ENCODE results near the gene CACTIN. TPM values are rescaled to one million over a fixed set of nuclear protein-coding genes. Genes with fewer than 3 reads are reported as not detected.

Gene CACTIN
- total and polyA plus RNA-seq, 2 of the 8 experiments (the other 6 are each of a cell fraction or from before 2014, with no cell fraction given): 25.8 to 29.9 TPM

DNA sequence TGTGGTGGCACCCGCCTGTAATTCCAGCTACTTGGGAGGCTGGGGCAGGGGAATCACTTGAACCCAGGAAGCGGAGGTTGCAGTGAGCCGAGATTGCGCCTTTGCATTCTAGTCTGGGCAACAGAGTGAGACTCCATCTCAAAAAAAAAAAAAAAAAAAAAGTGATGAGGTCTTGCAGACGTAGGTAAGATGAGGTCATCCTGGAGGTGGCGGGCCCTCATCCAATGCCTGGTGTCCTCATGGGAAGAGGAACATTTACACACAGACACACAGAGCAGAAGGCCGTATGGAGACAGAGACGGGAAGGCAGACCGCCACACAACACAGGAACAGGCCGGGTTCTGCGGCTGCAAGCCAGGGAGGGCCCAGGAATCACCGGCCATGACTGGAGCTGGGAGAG lies 4.4 kb downstream of the CACTIN start:
- H2BK12ac ChIP-seq (ENCODE audit: low read depth, low read length): no peak overlapping the region
- TF ChIP-seq FOSL1 (IDR thresholded peaks at IDR 0.05; ENCODE audit: insufficient read depth, low read depth, low read length) (no peak), KDM4A (IDR thresholded peaks at IDR 0.05; ENCODE audit: low read depth, low read length, severe bottlenecking) (no peak)

More for the DNA sequence above, 4.4 kb downstream of the CACTIN start:
- H3K27ac ChIP-seq (ENCODE audit: low read depth, low read length): no peak overlapping the region
- no peak for DNase-seq (ENCODE audit: low read depth in 1 of 2, low spot score in 2 of 2)
- no peak overlapping the region for H3K4me3 ChIP-seq (ENCODE audit: extremely low read depth in 1 of 4, insufficient read depth in 2 of 4, low read depth in 3 of 4, low read length in 4 of 4)
- H3K9me3 ChIP-seq (ENCODE audit: insufficient read depth in 2 of 2, low read depth in 1 of 2, low read length in 1 of 2): no peaks in the 10 kb centered on the region
- no peak overlapping the region for H3K56ac ChIP-seq (replicated peaks; ENCODE audit: insufficient read length, low read depth, low read length)
- H3K18ac ChIP-seq (ENCODE audit: extremely low read depth, low read length): no peak overlapping the region
- H4K91ac ChIP-seq (replicated peaks; ENCODE audit: insufficient read length, low read length): no peak overlapping the region
- H3K27me3 ChIP-seq (replicated peaks in 1 of 4; ENCODE audit: control insufficient read depth in 3 of 4, extremely low read depth in 1 of 4, insufficient read depth in 3 of 4, low read length in 3 of 4): no peaks in the 10 kb centered on the region
- H3K14ac ChIP-seq (ENCODE audit: insufficient read length): no peak overlapping the region
- H2BK20ac ChIP-seq (ENCODE audit: low read length): no peak overlapping the region
- H3K23ac ChIP-seq (ENCODE audit: insufficient read length): no peak overlapping the region
- no peak overlapping the region for H3K4me2 ChIP-seq (ENCODE audit: insufficient read depth in 1 of 2, low read depth in 2 of 2, low read length in 2 of 2)
- 82% methylated on average over 10 of the region's 12 CpGs; no CpG with 5 or more reads in 1 of the 2 experiments for WGBS, 2 experiments (ENCODE audit: extremely low coverage in 1 of 2, insufficient coverage in 1 of 2, insufficient read length in 1 of 2, insufficient replicate concordance in 2 of 2, low coverage in 1 of 2, low lambda C conversion rate in 2 of 2, missing lambda C conversion rate in 1 of 2)
- H4K8ac ChIP-seq (ENCODE audit: extremely low read depth, insufficient read depth, low read length): no peak overlapping the region
- H3K4ac ChIP-seq (replicated peaks; ENCODE audit: insufficient read length, low read depth, low read length): no peak overlapping the region
- H4K20me1 ChIP-seq (replicated peaks in 1 of 2; ENCODE audit: control insufficient read depth in 1 of 2, insufficient read depth in 2 of 2, low read length in 2 of 2): peaks cover 4 to 16% of the 10 kb centered on the region in 2 experiments
- no peak overlapping the region for H4K5ac ChIP-seq (ENCODE audit: insufficient read length, low read depth, low read length)
- no peak overlapping the region for H2AK5ac ChIP-seq (ENCODE audit: low read depth, low read length)
- ChIA-PET CTCF (ENCODE audit: partially characterized antibody) (interaction anchor here (0.7 to 7.3 kb wide), 10 partner anchors 9 to 317 kb away, joined by 3 to 38 read pairs (median 3); partner anchors contain the start of gene GIPC3), POLR2A (ENCODE audit: partially characterized antibody) (interaction anchor here (1.6 to 1.7 kb wide), 2 partner anchors 10 to 85 kb away, joined by 3 to 5 read pairs; no protein-coding TSS in a partner anchor)
- H2AFZ ChIP-seq (ENCODE audit: low read length): no peak overlapping the region
- FAIRE-seq: no peak
- H3K79me1 ChIP-seq (ENCODE audit: low read depth, low read length): peaks cover 12% of the 10 kb centered on the region
- H2BK15ac ChIP-seq (ENCODE audit: low read length): no peak overlapping the region
- H3K23me2 ChIP-seq (ENCODE audit: low read depth, low read length): peaks cover 4% of the 10 kb centered on the region
- H3K79me2 ChIP-seq (ENCODE audit: control insufficient read depth in 1 of 2, insufficient read depth in 2 of 2, low read length in 2 of 2): peaks cover 9 to 24% of the 10 kb centered on the region in 2 experiments
- H2BK120ac ChIP-seq (replicated peaks; ENCODE audit: low read depth, low read length): no peak overlapping the region
- H2BK5ac ChIP-seq (ENCODE audit: low read depth, low read length): no peak overlapping the region
- H3K4me1 ChIP-seq (replicated peaks in 1 of 4; ENCODE audit: control insufficient read depth in 3 of 4, insufficient read depth in 4 of 4, low read length in 3 of 4): peaks cover 0 to 9% (median 2%) of the 10 kb centered on the region in 4 experiments; a peak in 4 of 7 replicates
- no peak overlapping the region for H3K9ac ChIP-seq (replicated peaks in 1 of 4; ENCODE audit: extremely low read depth in 1 of 4, low read depth in 3 of 4, low read length in 3 of 4)
- peaks cover 2 to 5% (median 3%) of the 10 kb centered on the region in 4 experiments; a peak in 4 of 8 replicates for H3K36me3 ChIP-seq (ENCODE audit: control insufficient read depth in 2 of 4, insufficient read depth in 4 of 4, low read length in 3 of 4)
